Measurements from ENCODE around the gene UXS1. TPM values are rescaled to one million over a fixed set of nuclear protein-coding genes. Genes with fewer than 3 reads are reported as not detected.

UXS1 gene
- total RNA-seq, 4 donors from 2014 or later: 32.2 to 94.2 (median 36.0) TPM

DNA sequence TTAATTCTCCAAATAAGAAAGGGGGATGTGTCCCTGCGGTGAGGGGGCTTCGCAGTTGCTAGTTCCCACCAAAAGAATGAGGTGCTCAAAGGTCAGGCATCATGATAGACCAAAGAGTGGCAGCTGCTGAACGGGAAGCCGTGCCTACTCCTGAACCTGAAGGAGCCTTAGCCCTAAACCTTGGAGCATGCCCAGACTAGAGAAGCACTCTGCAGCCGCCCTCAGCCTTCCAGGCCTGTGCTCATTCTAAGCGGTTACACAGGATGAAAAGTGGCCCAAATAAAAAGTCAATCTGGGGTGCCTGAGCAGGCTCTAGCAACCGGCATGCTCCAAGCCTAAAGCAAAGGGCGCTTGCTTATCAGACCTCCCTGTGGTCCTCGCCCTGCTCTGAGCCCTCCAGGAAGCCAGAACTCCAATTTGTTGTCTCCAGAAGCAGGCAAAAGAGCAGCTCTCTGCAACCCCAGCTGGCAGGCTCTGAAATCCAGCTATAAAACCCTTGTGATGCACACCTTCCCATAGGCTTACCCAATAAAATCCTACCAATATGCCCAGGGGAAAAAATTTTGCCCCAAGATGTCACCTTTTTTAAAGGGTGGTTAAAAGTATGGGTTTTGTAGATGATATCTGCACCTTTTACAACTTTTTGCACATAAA lies 17.5 kb downstream of the UXS1 start:
- H3K36me3 ChIP-seq: no peaks in the 10 kb centered on the region
- DNase-seq: no peak
- H3K4me3 ChIP-seq (replicated peaks in 1 of 3): no peak overlapping the region
- WGBS, 2 donors: 92% methylated on average over 9 of the region's 9 CpGs
- intact Hi-C loops (cut with DNase I): no loop called here
- H3K27me3 ChIP-seq: no peaks in the 10 kb centered on the region
- H3K9me3 ChIP-seq: no peaks in the 10 kb centered on the region
- H3K27ac ChIP-seq: peak overlapping the region in 2 of 3 donors; percentile 84 to 92
- TF ChIP-seq, protein P1, sequence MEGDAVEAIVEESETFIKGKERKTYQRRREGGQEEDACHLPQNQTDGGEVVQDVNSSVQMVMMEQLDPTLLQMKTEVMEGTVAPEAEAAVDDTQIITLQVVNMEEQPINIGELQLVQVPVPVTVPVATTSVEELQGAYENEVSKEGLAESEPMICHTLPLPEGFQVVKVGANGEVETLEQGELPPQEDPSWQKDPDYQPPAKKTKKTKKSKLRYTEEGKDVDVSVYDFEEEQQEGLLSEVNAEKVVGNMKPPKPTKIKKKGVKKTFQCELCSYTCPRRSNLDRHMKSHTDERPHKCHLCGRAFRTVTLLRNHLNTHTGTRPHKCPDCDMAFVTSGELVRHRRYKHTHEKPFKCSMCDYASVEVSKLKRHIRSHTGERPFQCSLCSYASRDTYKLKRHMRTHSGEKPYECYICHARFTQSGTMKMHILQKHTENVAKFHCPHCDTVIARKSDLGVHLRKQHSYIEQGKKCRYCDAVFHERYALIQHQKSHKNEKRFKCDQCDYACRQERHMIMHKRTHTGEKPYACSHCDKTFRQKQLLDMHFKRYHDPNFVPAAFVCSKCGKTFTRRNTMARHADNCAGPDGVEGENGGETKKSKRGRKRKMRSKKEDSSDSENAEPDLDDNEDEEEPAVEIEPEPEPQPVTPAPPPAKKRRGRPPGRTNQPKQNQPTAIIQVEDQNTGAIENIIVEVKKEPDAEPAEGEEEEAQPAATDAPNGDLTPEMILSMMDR (IDR thresholded peaks at IDR 0.05): no peak
- no peak for TF ChIP-seq POLR2A (IDR thresholded peaks at IDR 0.05)
- peaks cover 31 to 36% of the 10 kb centered on the region in 2 donors for H3K4me1 ChIP-seq

- Histone ChIP-seq H3K4me3 (replicated peaks in 1 of 3) (no peak overlapping the region), H3K27me3 (no peaks in the 10 kb centered on the region), H3K9me3 (no peaks in the 10 kb centered on the region), H3K4me1 (peaks cover 31 to 36% of the 10 kb centered on the region in 2 donors), H3K27ac (peak overlapping the region; percentile 64 to 92 (median 84)), H3K36me3 (no peaks in the 10 kb centered on the region)
- intact Hi-C loops (cut with DNase I): no loop called here
- 54 to 70% methylated on average over 7 of the region's 7 CpGs for WGBS, 2 donors
- TF ChIP-seq, protein P1 (IDR thresholded peaks at IDR 0.05): no peak
- no peak for TF ChIP-seq POLR2A (IDR thresholded peaks at IDR 0.05)
- DNase-seq: peak; percentile 71 to 80
These were observed 18.8 kb downstream of the UXS1 start for GRCh38 chr2:106175086-106175850.

GRCh38 chr2:106174056-106174455 lies 20.0 kb downstream of the UXS1 start:
- 95 to 96% methylated on average over 7 of the region's 7 CpGs for WGBS, 2 donors
- no peaks in the 10 kb centered on the region for H3K36me3 ChIP-seq
- intact Hi-C loops (cut with DNase I): no loop called here
- peak overlapping the region in 2 of 3 donors; percentile 84 to 92 for H3K27ac ChIP-seq
- H3K4me3 ChIP-seq (replicated peaks in 1 of 3): no peak overlapping the region
- H3K9me3 ChIP-seq: no peaks in the 10 kb centered on the region
- peaks cover 31 to 36% of the 10 kb centered on the region in 2 donors for H3K4me1 ChIP-seq
- no peak for DNase-seq
- no peaks in the 10 kb centered on the region for H3K27me3 ChIP-seq
- no peak for TF ChIP-seq POLR2A (IDR thresholded peaks at IDR 0.05)
- TF ChIP-seq, protein P1 (IDR thresholded peaks at IDR 0.05): no peak

DNA sequence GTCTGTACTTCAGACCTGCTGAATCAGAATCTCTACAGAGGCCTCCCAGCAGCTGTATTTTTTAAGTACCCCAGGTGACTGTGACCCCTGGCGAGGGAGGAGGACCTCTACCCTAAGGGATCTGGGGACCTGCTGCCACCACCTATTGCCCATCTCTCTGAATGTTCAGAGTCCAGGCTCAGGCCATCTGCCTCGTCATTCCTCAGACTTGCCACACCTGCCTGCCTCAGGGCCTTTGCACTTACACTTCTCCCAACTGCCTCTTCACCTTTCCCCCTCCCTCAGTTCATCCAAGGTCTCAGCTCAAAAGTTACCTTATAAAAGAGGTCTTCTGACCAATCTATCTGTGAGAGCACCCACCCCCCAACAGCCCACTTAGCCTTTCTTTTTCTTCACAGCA lies 21.5 kb downstream of the UXS1 start:
- intact Hi-C loops (cut with DNase I): no loop called here
- no peak for TF ChIP-seq POLR2A (IDR thresholded peaks at IDR 0.05)
- TF ChIP-seq, protein P1 (IDR thresholded peaks at IDR 0.05): no peak
- H3K36me3 ChIP-seq: no peaks in the 10 kb centered on the region
- H3K4me3 ChIP-seq (replicated peaks in 1 of 3): no peak overlapping the region
- 91 to 100% methylated on average over 2 of the region's 2 CpGs for WGBS, 2 donors
- no peaks in the 10 kb centered on the region for H3K9me3 ChIP-seq
- no peak overlapping the region for H3K27ac ChIP-seq
- H3K4me1 ChIP-seq: peaks cover 31 to 36% of the 10 kb centered on the region in 2 donors
- DNase-seq: no peak
- no peaks in the 10 kb centered on the region for H3K27me3 ChIP-seq

- H3K9me3 ChIP-seq: no peaks in the 10 kb centered on the region
- peaks cover 14 to 17% of the 10 kb centered on the region in 2 donors for H3K4me1 ChIP-seq
- no peak for DNase-seq
- no peak overlapping the region for H3K4me3 ChIP-seq (replicated peaks in 1 of 3)
- H3K36me3 ChIP-seq: no peaks in the 10 kb centered on the region
- H3K27ac ChIP-seq: no peak overlapping the region
- no peaks in the 10 kb centered on the region for H3K27me3 ChIP-seq
- TF ChIP-seq, protein P1 (IDR thresholded peaks at IDR 0.05): no peak
- TF ChIP-seq POLR2A (IDR thresholded peaks at IDR 0.05): no peak
- 87 to 89% methylated on average over 2 of the region's 2 CpGs for WGBS, 2 donors
- intact Hi-C loops (cut with DNase I): no loop called here
These were observed 25.4 kb downstream of the UXS1 start for GRCh38 chr2:106168657-106169056.
